GM10266 (cell line): ENCODE data around the gene RANBP3.

ENCODE experiments used
- DNase-seq: peaks from one replicate; pipeline ENCODE4 v3.0.0; 2012; ENCODE audit errors: extremely low spot score
- TF ChIP-seq, protein P1 (sequence below): IDR thresholded peaks from 2 replicates; pipeline ENCODE4 v1.5.1; 2012; ENCODE audit warnings: mild to moderate bottlenecking, low read depth; ENCODE audit not compliant: control insufficient read depth, insufficient read depth; ENCODE audit errors: missing control alignments

The RANBP3 gene

GRCh38 chr19:5968431-5969373 lies 9.2 kb downstream of the RANBP3 start:
- DNase-seq: no peak

GRCh38 chr19:5967994-5968430 lies 9.9 kb downstream of the RANBP3 start:
- TF ChIP-seq, protein P1, sequence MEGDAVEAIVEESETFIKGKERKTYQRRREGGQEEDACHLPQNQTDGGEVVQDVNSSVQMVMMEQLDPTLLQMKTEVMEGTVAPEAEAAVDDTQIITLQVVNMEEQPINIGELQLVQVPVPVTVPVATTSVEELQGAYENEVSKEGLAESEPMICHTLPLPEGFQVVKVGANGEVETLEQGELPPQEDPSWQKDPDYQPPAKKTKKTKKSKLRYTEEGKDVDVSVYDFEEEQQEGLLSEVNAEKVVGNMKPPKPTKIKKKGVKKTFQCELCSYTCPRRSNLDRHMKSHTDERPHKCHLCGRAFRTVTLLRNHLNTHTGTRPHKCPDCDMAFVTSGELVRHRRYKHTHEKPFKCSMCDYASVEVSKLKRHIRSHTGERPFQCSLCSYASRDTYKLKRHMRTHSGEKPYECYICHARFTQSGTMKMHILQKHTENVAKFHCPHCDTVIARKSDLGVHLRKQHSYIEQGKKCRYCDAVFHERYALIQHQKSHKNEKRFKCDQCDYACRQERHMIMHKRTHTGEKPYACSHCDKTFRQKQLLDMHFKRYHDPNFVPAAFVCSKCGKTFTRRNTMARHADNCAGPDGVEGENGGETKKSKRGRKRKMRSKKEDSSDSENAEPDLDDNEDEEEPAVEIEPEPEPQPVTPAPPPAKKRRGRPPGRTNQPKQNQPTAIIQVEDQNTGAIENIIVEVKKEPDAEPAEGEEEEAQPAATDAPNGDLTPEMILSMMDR: peak; percentile 89
- peak; percentile 77 for DNase-seq

More at GRCh38 chr19:5968431-5969373, 9.2 kb downstream of the RANBP3 start:
- TF ChIP-seq, protein P1: no peak

DNA sequence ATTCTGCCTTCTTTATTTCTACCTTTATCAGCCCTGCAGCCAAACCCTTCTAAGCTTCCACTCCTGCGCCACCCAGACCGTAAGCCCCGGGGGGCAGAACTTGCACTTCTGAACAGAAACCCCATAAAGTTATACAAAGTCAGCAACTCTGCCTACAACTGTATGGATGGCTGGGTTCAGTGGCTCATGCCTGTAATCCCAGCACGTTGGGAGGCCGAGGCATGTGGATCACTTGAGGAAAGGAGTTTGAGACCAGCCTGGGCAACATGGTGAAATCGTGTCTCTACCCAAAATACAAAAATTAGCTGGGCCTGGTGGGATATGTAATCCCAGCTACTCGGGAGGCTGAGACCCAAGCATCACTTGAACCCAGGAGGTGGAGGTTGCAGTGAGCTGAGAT lies 10.4 kb downstream of the RANBP3 start:
- TF ChIP-seq, protein P1: no peak
- DNase-seq: no peak

- DNase-seq: no peak
- TF ChIP-seq, protein P1: no peak
These were observed 11.0 kb downstream of the RANBP3 start for GRCh38 chr19:5966941-5967340.

- TF ChIP-seq, protein P1: no peak
- no peak for DNase-seq
These were observed 11.7 kb downstream of the RANBP3 start for GRCh38 chr19:5966215-5966614.

GRCh38 chr19:5964816-5965565 lies 12.9 kb downstream of the RANBP3 start:
- no peak for DNase-seq
- TF ChIP-seq, protein P1: no peak
